HEK293 (cell line): ENCODE data around the gene CLDN14.

ENCODE experiments used
- CTCF ChIA-PET: fragments of 350-600 bp; formaldehyde crosslinking; extraction: SDS; loops from one replicate; lab custom pipeline; 2021; ENCODE audit warnings: antibody characterized with exemption; lab: Yijun Ruan, JAX
- POLR2A ChIA-PET: fragments of 300-600 bp; formaldehyde crosslinking; extraction: SDS; loops from one replicate; lab custom pipeline; 2020; ENCODE audit warnings: antibody characterized with exemption, inconsistent platforms; lab: Yijun Ruan, JAX
- H3K27ac ChIP-seq: fragments of 200-500 bp; sonication (Bioruptor generic); 2 replicates; pipeline ENCODE4 v1.5.1; 2014; ENCODE audit warnings: low read depth, low read length, control low read depth, inconsistent platforms; ENCODE audit errors: extremely low read depth
- H3K36me3 ChIP-seq, 2 experiments: fragments of 200-500 bp in 1 of 2; sonication (Bioruptor generic) in 1 of 2; 1 replicate in 1 of 2; 2 replicates in 1 of 2; pipeline ENCODE4 v1.5.1; 2014 to 2017; ENCODE audit warnings: inconsistent platforms in 2 of 2, low read length in 2 of 2; ENCODE audit not compliant: control insufficient read depth in 2 of 2, insufficient read depth in 1 of 2
- H3K4me1 ChIP-seq: fragments of 200-500 bp; sonication (Bioruptor generic); 2 replicates; pipeline ENCODE4 v1.5.1; 2014; ENCODE audit warnings: mild to moderate bottlenecking, low read length, inconsistent platforms; ENCODE audit not compliant: control insufficient read depth, insufficient read depth
- H3K4me3 ChIP-seq: 2 replicates; pipeline ENCODE4 v1.5.1; 2011; ENCODE audit warnings: low read depth, mild to moderate bottlenecking, control low read depth, low read length, moderate library complexity
- H3K9me3 ChIP-seq: fragments of 200-500 bp; sonication (Bioruptor generic); 2 replicates; pipeline ENCODE4 v1.5.1; 2014; ENCODE audit warnings: low read depth, low read length, inconsistent platforms; ENCODE audit not compliant: control insufficient read depth, insufficient read depth
- MEIS1 ChIP-seq: sonication (generic); formaldehyde crosslinking; IDR thresholded peaks from 2 replicates; pipeline ENCODE4 v1.8.1; 2022; ENCODE audit warnings: missing genetic modification reagents, mild to moderate bottlenecking, borderline replicate concordance
- OVOL3 ChIP-seq: fragments of 450-650 bp; formaldehyde crosslinking; IDR thresholded peaks from 2 replicates; pipeline ENCODE4 v1.5.1; 2016; ENCODE audit warnings: missing biosample characterization, missing genetic modification characterization
- YY1 ChIP-seq: fragments of 450-650 bp; formaldehyde crosslinking; IDR thresholded peaks from 2 replicates; pipeline ENCODE4 v1.5.1; 2018; ENCODE audit warnings: missing biosample characterization, missing genetic modification characterization
- ZBTB17 ChIP-seq: fragments of 450-650 bp; formaldehyde crosslinking; IDR thresholded peaks from 2 replicates; pipeline ENCODE4 v1.5.1; 2016; ENCODE audit warnings: missing biosample characterization, missing genetic modification characterization
- ZFP3 ChIP-seq: fragments of 450-650 bp; formaldehyde crosslinking; IDR thresholded peaks from 2 replicates; pipeline ENCODE4 v1.5.1; 2016; ENCODE audit warnings: low read depth, missing biosample characterization, missing genetic modification characterization
- ZNF121 ChIP-seq: fragments of 450-650 bp; formaldehyde crosslinking; IDR thresholded peaks from 2 replicates; pipeline ENCODE4 v1.5.1; 2016; ENCODE audit warnings: missing biosample characterization, missing genetic modification characterization
- ZNF133 ChIP-seq: fragments of 450-650 bp; formaldehyde crosslinking; IDR thresholded peaks from 2 replicates; pipeline ENCODE4 v1.5.1; 2016; ENCODE audit warnings: missing biosample characterization, missing genetic modification characterization
- ZNF140 ChIP-seq: fragments of 450-650 bp; formaldehyde crosslinking; IDR thresholded peaks from 2 replicates; pipeline ENCODE4 v1.5.1; 2016; ENCODE audit warnings: missing biosample characterization, missing genetic modification characterization
- ZNF37A ChIP-seq: fragments of 450-650 bp; IDR thresholded peaks from 2 replicates; pipeline ENCODE4 v1.5.1; 2018; ENCODE audit warnings: missing biosample characterization, missing genetic modification characterization
- ZNF473 ChIP-seq: fragments of 450-650 bp; formaldehyde crosslinking; IDR thresholded peaks from 2 replicates; pipeline ENCODE4 v1.5.1; 2017; ENCODE audit warnings: missing biosample characterization, missing genetic modification characterization
- ZNF561 ChIP-seq: fragments of 450-650 bp; IDR thresholded peaks from 2 replicates; pipeline ENCODE4 v1.5.1; 2018; ENCODE audit warnings: missing biosample characterization, missing genetic modification characterization, borderline replicate concordance
- ZNF623 ChIP-seq: fragments of 450-650 bp; formaldehyde crosslinking; IDR thresholded peaks from 2 replicates; pipeline ENCODE4 v1.5.1; 2016; ENCODE audit warnings: missing biosample characterization, missing genetic modification characterization
- ZNF626 ChIP-seq: fragments of 450-650 bp; sonication (Bioruptor Pico); formaldehyde crosslinking; IDR thresholded peaks from 2 replicates; pipeline ENCODE4 v1.5.1; 2018; ENCODE audit warnings: missing biosample characterization, missing genetic modification characterization, inconsistent platforms
- ZNF654 ChIP-seq: fragments of 450-650 bp; formaldehyde crosslinking; IDR thresholded peaks from 2 replicates; pipeline ENCODE4 v1.5.1; 2016; ENCODE audit warnings: low read depth, missing biosample characterization, missing genetic modification characterization
- ZNF777 ChIP-seq: fragments of 450-650 bp; formaldehyde crosslinking; IDR thresholded peaks from 2 replicates; pipeline ENCODE4 v1.5.1; 2017; ENCODE audit warnings: missing biosample characterization, missing genetic modification characterization, borderline replicate concordance
- TF ChIP-seq, protein P1 (sequence below): fragments of 450-650 bp; formaldehyde crosslinking; IDR thresholded peaks from 2 replicates; pipeline ENCODE4 v1.5.1; 2016; ENCODE audit warnings: missing biosample characterization, missing genetic modification characterization, borderline replicate concordance
- TF ChIP-seq, protein P2 (sequence below): fragments of 450-650 bp; formaldehyde crosslinking; IDR thresholded peaks from 2 replicates; pipeline ENCODE4 v1.5.0; 2017; ENCODE audit warnings: missing biosample characterization, missing genetic modification characterization, borderline replicate concordance
- TF ChIP-seq, protein P3 (sequence below): fragments of 450-650 bp; formaldehyde crosslinking; IDR thresholded peaks from 2 replicates; pipeline ENCODE4 v1.5.1; 2016; ENCODE audit warnings: missing biosample characterization, missing genetic modification characterization
- TF ChIP-seq, protein P4 (sequence below): fragments of 450-650 bp; formaldehyde crosslinking; IDR thresholded peaks from 2 replicates; pipeline ENCODE4 v1.5.1; 2016; ENCODE audit warnings: missing biosample characterization, missing genetic modification characterization
- TF ChIP-seq, protein P5 (sequence below): fragments of 450-650 bp; formaldehyde crosslinking; IDR thresholded peaks from 2 replicates; pipeline ENCODE4; 2016; ENCODE audit warnings: missing biosample characterization, missing genetic modification characterization

Gene CLDN14

DNA sequence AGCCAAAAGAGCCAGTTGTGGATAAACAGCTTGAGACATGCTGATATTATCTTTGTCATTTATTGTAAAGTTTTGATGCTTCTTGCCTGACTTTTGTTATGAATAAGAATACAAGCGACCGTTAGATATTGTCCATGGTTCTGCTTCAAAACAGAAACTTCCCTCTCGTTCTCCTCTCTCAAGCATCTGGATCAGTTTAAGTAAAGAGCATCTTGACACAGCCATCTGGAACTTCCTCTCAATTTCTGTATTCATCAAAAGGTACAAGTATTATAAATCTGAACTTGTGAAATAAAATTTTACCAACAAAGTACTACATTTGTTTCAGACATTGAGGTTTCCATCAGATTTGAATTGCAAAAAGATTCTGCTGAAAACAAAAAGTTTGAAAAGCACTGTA, 36.4 kb upstream of the CLDN14 start (continued):
- no peak for TF ChIP-seq ZNF37A (tag by site-specific recombination)

DNA sequence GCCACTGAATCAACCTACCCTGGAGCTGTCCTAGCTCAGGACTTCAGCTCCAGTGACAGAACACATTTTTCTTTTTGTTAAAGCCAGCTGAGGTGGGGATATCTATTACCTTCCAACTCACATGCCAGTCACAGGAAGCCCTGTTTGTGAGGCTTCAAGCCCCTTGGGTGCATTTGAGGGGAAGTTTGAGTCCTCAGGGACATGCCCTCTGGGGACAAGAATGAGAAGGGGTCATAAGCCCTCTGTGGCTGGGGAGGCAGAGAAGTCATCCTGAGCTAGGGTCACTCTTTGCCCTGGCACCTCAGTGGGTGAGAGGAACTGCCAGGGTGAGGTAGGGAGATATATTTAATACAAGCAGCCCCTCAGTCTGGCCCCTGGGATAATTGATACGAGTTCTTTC, 33.5 kb upstream of the CLDN14 start:
- no peak overlapping the region for H3K27ac ChIP-seq
- no peaks in the 10 kb centered on the region for H3K36me3 ChIP-seq
- TF ChIP-seq ZNF133 (tag by site-specific recombination), result no peak
- TF ChIP-seq, protein P1, sequence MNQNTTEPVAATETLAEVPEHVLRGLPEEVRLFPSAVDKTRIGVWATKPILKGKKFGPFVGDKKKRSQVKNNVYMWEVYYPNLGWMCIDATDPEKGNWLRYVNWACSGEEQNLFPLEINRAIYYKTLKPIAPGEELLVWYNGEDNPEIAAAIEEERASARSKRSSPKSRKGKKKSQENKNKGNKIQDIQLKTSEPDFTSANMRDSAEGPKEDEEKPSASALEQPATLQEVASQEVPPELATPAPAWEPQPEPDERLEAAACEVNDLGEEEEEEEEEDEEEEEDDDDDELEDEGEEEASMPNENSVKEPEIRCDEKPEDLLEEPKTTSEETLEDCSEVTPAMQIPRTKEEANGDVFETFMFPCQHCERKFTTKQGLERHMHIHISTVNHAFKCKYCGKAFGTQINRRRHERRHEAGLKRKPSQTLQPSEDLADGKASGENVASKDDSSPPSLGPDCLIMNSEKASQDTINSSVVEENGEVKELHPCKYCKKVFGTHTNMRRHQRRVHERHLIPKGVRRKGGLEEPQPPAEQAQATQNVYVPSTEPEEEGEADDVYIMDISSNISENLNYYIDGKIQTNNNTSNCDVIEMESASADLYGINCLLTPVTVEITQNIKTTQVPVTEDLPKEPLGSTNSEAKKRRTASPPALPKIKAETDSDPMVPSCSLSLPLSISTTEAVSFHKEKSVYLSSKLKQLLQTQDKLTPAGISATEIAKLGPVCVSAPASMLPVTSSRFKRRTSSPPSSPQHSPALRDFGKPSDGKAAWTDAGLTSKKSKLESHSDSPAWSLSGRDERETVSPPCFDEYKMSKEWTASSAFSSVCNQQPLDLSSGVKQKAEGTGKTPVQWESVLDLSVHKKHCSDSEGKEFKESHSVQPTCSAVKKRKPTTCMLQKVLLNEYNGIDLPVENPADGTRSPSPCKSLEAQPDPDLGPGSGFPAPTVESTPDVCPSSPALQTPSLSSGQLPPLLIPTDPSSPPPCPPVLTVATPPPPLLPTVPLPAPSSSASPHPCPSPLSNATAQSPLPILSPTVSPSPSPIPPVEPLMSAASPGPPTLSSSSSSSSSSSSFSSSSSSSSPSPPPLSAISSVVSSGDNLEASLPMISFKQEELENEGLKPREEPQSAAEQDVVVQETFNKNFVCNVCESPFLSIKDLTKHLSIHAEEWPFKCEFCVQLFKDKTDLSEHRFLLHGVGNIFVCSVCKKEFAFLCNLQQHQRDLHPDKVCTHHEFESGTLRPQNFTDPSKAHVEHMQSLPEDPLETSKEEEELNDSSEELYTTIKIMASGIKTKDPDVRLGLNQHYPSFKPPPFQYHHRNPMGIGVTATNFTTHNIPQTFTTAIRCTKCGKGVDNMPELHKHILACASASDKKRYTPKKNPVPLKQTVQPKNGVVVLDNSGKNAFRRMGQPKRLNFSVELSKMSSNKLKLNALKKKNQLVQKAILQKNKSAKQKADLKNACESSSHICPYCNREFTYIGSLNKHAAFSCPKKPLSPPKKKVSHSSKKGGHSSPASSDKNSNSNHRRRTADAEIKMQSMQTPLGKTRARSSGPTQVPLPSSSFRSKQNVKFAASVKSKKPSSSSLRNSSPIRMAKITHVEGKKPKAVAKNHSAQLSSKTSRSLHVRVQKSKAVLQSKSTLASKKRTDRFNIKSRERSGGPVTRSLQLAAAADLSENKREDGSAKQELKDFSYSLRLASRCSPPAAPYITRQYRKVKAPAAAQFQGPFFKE, result no peak
- TF ChIP-seq, protein P2, sequence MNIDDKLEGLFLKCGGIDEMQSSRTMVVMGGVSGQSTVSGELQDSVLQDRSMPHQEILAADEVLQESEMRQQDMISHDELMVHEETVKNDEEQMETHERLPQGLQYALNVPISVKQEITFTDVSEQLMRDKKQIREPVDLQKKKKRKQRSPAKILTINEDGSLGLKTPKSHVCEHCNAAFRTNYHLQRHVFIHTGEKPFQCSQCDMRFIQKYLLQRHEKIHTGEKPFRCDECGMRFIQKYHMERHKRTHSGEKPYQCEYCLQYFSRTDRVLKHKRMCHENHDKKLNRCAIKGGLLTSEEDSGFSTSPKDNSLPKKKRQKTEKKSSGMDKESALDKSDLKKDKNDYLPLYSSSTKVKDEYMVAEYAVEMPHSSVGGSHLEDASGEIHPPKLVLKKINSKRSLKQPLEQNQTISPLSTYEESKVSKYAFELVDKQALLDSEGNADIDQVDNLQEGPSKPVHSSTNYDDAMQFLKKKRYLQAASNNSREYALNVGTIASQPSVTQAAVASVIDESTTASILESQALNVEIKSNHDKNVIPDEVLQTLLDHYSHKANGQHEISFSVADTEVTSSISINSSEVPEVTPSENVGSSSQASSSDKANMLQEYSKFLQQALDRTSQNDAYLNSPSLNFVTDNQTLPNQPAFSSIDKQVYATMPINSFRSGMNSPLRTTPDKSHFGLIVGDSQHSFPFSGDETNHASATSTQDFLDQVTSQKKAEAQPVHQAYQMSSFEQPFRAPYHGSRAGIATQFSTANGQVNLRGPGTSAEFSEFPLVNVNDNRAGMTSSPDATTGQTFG (tag by site-specific recombination), result no peak
- TF ChIP-seq ZNF777, result no peak
- TF ChIP-seq, protein P3, sequence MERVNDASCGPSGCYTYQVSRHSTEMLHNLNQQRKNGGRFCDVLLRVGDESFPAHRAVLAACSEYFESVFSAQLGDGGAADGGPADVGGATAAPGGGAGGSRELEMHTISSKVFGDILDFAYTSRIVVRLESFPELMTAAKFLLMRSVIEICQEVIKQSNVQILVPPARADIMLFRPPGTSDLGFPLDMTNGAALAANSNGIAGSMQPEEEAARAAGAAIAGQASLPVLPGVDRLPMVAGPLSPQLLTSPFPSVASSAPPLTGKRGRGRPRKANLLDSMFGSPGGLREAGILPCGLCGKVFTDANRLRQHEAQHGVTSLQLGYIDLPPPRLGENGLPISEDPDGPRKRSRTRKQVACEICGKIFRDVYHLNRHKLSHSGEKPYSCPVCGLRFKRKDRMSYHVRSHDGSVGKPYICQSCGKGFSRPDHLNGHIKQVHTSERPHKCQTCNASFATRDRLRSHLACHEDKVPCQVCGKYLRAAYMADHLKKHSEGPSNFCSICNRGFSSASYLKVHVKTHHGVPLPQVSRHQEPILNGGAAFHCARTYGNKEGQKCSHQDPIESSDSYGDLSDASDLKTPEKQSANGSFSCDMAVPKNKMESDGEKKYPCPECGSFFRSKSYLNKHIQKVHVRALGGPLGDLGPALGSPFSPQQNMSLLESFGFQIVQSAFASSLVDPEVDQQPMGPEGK (tag by site-specific recombination), result no peak
- TF ChIP-seq ZNF623, result no peak
- TF ChIP-seq ZNF654 (tag by site-specific recombination), result no peak
- no peak for TF ChIP-seq ZFP3 (tag by site-specific recombination)
- no peak for TF ChIP-seq ZNF626 (tag by site-specific recombination)
- no peak for TF ChIP-seq ZNF473 (tag by site-specific recombination)
- TF ChIP-seq OVOL3, result no peak
- no peak for TF ChIP-seq ZNF561 (tag by site-specific recombination)
- no peak for TF ChIP-seq YY1 (tag by site-specific recombination)
- TF ChIP-seq, protein P4, sequence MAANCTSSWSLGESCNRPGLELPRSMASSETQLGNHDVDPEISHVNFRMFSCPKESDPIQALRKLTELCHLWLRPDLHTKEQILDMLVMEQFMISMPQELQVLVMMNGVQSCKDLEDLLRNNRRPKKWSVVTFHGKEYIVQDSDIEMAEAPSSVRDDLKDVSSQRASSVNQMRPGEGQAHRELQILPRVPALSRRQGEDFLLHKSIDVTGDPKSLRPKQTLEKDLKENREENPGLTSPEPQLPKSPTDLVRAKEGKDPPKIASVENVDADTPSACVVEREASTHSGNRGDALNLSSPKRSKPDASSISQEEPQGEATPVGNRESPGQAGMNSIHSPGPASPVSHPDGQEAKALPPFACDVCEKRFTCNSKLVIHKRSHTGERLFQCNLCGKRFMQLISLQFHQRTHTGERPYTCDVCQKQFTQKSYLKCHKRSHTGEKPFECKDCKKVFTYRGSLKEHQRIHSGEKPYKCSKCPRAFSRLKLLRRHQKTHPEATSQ (tag by site-specific recombination), result no peak
- no peak for TF ChIP-seq ZNF140
- TF ChIP-seq, protein P5, sequence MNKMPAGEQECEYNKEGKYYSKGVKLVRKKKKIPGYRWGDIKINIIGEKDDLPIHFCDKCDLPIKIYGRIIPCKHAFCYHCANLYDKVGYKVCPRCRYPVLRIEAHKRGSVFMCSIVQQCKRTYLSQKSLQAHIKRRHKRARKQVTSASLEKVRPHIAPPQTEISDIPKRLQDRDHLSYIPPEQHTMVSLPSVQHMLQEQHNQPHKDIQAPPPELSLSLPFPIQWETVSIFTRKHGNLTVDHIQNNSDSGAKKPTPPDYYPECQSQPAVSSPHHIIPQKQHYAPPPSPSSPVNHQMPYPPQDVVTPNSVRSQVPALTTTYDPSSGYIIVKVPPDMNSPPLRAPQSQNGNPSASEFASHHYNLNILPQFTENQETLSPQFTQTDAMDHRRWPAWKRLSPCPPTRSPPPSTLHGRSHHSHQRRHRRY (tag by site-specific recombination), result no peak
- no peak for TF ChIP-seq ZBTB17
- no peak for TF ChIP-seq MEIS1 (CRISPR knock-in tag)
- TF ChIP-seq ZNF121 (tag by site-specific recombination), result no peak
- POLR2A ChIA-PET, result no interaction called here
- no peaks in the 10 kb centered on the region for H3K9me3 ChIP-seq
- CTCF ChIA-PET, result interaction anchor here (1.5 to 1.7 kb wide), 2 partner anchors 8 to 10 kb away, joined by 8 read pairs; no protein-coding TSS in a partner anchor
- H3K4me3 ChIP-seq, result no peak overlapping the region
- no peaks in the 10 kb centered on the region for H3K4me1 ChIP-seq
